ENCODE data around the gene CTTNBP2. TPM values are rescaled to one million over a fixed set of nuclear protein-coding genes. Genes with fewer than 3 reads are reported as not detected.

Gene CTTNBP2
- total RNA-seq, 1 donor from 2014 or later = 9.5 TPM

DNA sequence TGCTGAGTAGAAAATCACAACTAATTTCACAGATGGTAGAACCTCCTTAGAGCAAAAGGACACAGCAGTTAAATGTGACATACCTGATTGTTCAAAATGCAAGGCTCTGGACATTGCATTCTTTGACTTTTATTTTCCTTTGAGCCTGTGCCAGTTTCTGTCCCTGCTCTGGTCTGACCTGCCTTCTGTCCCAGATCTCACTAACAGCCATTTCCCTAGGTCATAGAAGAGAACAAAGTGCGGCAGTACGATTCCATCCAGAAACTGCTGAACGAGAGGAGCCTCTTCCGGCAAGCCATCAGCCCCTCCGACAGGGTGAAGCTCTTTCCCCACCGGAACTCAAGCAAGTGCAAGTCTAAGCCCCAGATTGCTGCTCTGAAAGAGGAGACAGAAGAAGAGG, 206.6 kb downstream of the CTTNBP2 start:
- Mint-ChIP-seq H3K4me1 (ENCODE audit: low read depth) (peaks cover 6% of the 10 kb centered on the region), H3K4me3 (ENCODE audit: low read depth) (no peak overlapping the region)
- no peak for TF ChIP-seq CTCF (IDR thresholded peaks at IDR 0.05; ENCODE audit: unreplicated experiment)

GRCh38 chr7:117666031-117666430, 207.2 kb downstream of the CTTNBP2 start:
- H3K27ac Mint-ChIP-seq = no peak overlapping the region
- H3K9me3 Mint-ChIP-seq (ENCODE audit: low read depth) = peaks cover 7% of the 10 kb centered on the region
- no peak overlapping the region for H3K4me3 Mint-ChIP-seq (ENCODE audit: low read depth)
- peaks cover 6% of the 10 kb centered on the region for H3K27me3 Mint-ChIP-seq
- no peak for DNase-seq (ENCODE audit: low spot score, unreplicated experiment)
- TF ChIP-seq CTCF (IDR thresholded peaks at IDR 0.05; ENCODE audit: unreplicated experiment) = no peak
- H3K36me3 Mint-ChIP-seq (ENCODE audit: insufficient read depth) = no peaks in the 10 kb centered on the region
- peaks cover 6% of the 10 kb centered on the region for H3K4me1 Mint-ChIP-seq (ENCODE audit: low read depth)

More for the DNA sequence above, 206.6 kb downstream of the CTTNBP2 start:
- Mint-ChIP-seq H3K27me3 (peaks cover 6% of the 10 kb centered on the region), H3K9me3 (ENCODE audit: low read depth) (peaks cover 7% of the 10 kb centered on the region), H3K27ac (no peak overlapping the region), H3K36me3 (ENCODE audit: insufficient read depth) (no peaks in the 10 kb centered on the region)
- no peak for DNase-seq (ENCODE audit: low spot score, unreplicated experiment)

GRCh38 chr7:117665368-117665767, 207.9 kb downstream of the CTTNBP2 start:
- Mint-ChIP-seq H3K4me3 (ENCODE audit: low read depth) (no peak overlapping the region), H3K4me1 (ENCODE audit: low read depth) (peaks cover 6% of the 10 kb centered on the region), H3K27me3 (peaks cover 6% of the 10 kb centered on the region), H3K9me3 (ENCODE audit: low read depth) (peaks cover 7% of the 10 kb centered on the region), H3K36me3 (ENCODE audit: insufficient read depth) (no peaks in the 10 kb centered on the region), H3K27ac (no peak overlapping the region)
- no peak for TF ChIP-seq CTCF (IDR thresholded peaks at IDR 0.05; ENCODE audit: unreplicated experiment)
- no peak for DNase-seq (ENCODE audit: low spot score, unreplicated experiment)

- no peak overlapping the region for H3K27ac Mint-ChIP-seq
- peaks cover 7% of the 10 kb centered on the region for H3K9me3 Mint-ChIP-seq (ENCODE audit: low read depth)
- DNase-seq (ENCODE audit: low spot score, unreplicated experiment) = no peak
- TF ChIP-seq CTCF (IDR thresholded peaks at IDR 0.05; ENCODE audit: unreplicated experiment) = no peak
- no peak overlapping the region for H3K4me3 Mint-ChIP-seq (ENCODE audit: low read depth)
- H3K4me1 Mint-ChIP-seq (ENCODE audit: low read depth) = peaks cover 6% of the 10 kb centered on the region
- H3K27me3 Mint-ChIP-seq = peaks cover 6% of the 10 kb centered on the region
- H3K36me3 Mint-ChIP-seq (ENCODE audit: insufficient read depth) = no peaks in the 10 kb centered on the region
Observed at GRCh38 chr7:117664047-117664446, 209.2 kb downstream of the CTTNBP2 start.

DNA sequence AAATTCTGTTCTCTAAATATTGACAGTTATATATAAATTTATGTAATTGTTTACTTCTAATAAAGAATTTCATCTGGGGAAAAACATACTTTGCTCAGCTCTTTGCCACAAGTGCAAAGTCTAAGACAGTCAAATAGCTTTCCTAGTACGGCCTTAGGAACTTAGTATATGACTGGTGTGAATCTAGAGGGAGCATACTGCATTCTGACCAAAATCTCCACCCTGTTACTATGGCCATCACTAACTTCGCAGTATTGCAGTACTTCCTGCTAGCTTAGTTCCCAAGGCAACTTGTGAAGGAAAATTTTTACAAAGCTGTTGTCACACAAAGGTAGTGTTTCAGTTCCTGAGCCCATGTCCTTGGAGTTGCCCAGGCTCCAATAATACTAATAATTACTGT, 211.9 kb downstream of the CTTNBP2 start:
- H3K27ac Mint-ChIP-seq = no peak overlapping the region
- no peaks in the 10 kb centered on the region for H3K36me3 Mint-ChIP-seq (ENCODE audit: insufficient read depth)
- H3K27me3 Mint-ChIP-seq = no peaks in the 10 kb centered on the region
- DNase-seq (ENCODE audit: low spot score, unreplicated experiment) = no peak
- TF ChIP-seq CTCF (IDR thresholded peaks at IDR 0.05; ENCODE audit: unreplicated experiment) = no peak
- H3K4me3 Mint-ChIP-seq (ENCODE audit: low read depth) = no peak overlapping the region
- H3K4me1 Mint-ChIP-seq (ENCODE audit: low read depth) = peaks cover 6% of the 10 kb centered on the region
- peaks cover 7% of the 10 kb centered on the region for H3K9me3 Mint-ChIP-seq (ENCODE audit: low read depth)
